Liver (tissue), 3 donors: Measurements from ENCODE around the gene ITIH1.

Experiments used
- HNF4A ChIP-seq, 2 donors: conservative IDR thresholded peaks; 2 replicates each; pipeline ENCODE4 v1.6.1; 2016; ENCODE audit warnings: antibody characterized with exemption in 2 of 2, mild to moderate bottlenecking in 2 of 2
- HNF4G ChIP-seq: IDR thresholded peaks from 2 replicates; pipeline ENCODE4 v1.6.1; 2016; ENCODE audit warnings: antibody characterized with exemption
- JUND ChIP-seq, 2 donors: IDR thresholded peaks; 2 replicates each; pipeline ENCODE4 v1.6.1; 2016; ENCODE audit warnings: antibody characterized with exemption in 2 of 2
- RAD21 ChIP-seq, 2 donors: IDR thresholded peaks; 2 replicates each; pipeline ENCODE4 v1.6.1; 2016; ENCODE audit warnings: antibody characterized with exemption in 2 of 2, mild to moderate bottlenecking in 2 of 2
- RXRA ChIP-seq, 2 donors: IDR thresholded peaks; 2 replicates each; pipeline ENCODE4 v1.6.1; 2017 to 2018; ENCODE audit warnings: antibody characterized with exemption in 2 of 2, mild to moderate bottlenecking in 1 of 2
- TAF1 ChIP-seq: conservative IDR thresholded peaks from 2 replicates; pipeline ENCODE4 v1.6.1; 2016; ENCODE audit warnings: antibody characterized with exemption, mild to moderate bottlenecking
- YY1 ChIP-seq: IDR thresholded peaks from 2 replicates; pipeline ENCODE4 v1.6.1; 2016; ENCODE audit warnings: antibody characterized with exemption, mild to moderate bottlenecking
- TF ChIP-seq, protein P1 (sequence below): fragments of 150-350 bp; IDR thresholded peaks from 2 replicates; pipeline ENCODE4 v1.5.1; 2017; ENCODE audit warnings: improper control_type of control experiment, low read depth, low read length; ENCODE audit not compliant: missing input control
- TF ChIP-seq, protein P2 (sequence below): IDR thresholded peaks from 2 replicates; pipeline ENCODE4 v1.6.1; 2016; ENCODE audit warnings: antibody characterized with exemption
- TF ChIP-seq, protein P3 (sequence below): IDR thresholded peaks from 2 replicates; pipeline ENCODE4 v1.6.1; 2016; ENCODE audit warnings: antibody characterized with exemption
- TF ChIP-seq, protein P4 (sequence below): IDR thresholded peaks from 2 replicates; pipeline ENCODE4 v1.6.1; 2016; ENCODE audit warnings: antibody characterized with exemption
- TF ChIP-seq, protein P5 (sequence below): IDR thresholded peaks from 2 replicates; pipeline ENCODE4 v1.6.1; 2016; ENCODE audit warnings: antibody characterized with exemption, mild to moderate bottlenecking
- donor health status: healthy.
- donor health status: healthy.

DNA sequence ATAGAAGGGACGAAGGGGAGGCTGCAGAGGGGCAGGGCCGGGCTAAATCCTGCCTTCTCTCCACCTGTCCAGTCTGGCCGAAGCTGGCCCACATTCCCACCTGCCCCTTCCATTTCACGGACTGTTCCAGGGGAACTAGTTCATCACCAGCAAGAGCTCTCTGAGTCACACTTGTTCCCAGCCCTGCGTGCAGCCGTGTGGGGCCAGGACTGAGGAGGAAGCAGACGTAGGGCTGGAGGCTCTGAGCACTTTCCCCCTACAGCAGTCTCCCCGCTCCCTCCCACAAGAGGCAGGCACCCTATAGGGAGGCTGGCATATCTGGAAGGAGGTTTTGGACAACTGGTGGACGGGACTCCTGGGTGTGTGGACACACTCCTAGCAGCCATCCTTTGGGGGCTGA is 50.0 kb downstream of the ITIH1 start:
- TF ChIP-seq, protein P1, sequence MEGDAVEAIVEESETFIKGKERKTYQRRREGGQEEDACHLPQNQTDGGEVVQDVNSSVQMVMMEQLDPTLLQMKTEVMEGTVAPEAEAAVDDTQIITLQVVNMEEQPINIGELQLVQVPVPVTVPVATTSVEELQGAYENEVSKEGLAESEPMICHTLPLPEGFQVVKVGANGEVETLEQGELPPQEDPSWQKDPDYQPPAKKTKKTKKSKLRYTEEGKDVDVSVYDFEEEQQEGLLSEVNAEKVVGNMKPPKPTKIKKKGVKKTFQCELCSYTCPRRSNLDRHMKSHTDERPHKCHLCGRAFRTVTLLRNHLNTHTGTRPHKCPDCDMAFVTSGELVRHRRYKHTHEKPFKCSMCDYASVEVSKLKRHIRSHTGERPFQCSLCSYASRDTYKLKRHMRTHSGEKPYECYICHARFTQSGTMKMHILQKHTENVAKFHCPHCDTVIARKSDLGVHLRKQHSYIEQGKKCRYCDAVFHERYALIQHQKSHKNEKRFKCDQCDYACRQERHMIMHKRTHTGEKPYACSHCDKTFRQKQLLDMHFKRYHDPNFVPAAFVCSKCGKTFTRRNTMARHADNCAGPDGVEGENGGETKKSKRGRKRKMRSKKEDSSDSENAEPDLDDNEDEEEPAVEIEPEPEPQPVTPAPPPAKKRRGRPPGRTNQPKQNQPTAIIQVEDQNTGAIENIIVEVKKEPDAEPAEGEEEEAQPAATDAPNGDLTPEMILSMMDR: no peak
- TF ChIP-seq, protein P2, sequence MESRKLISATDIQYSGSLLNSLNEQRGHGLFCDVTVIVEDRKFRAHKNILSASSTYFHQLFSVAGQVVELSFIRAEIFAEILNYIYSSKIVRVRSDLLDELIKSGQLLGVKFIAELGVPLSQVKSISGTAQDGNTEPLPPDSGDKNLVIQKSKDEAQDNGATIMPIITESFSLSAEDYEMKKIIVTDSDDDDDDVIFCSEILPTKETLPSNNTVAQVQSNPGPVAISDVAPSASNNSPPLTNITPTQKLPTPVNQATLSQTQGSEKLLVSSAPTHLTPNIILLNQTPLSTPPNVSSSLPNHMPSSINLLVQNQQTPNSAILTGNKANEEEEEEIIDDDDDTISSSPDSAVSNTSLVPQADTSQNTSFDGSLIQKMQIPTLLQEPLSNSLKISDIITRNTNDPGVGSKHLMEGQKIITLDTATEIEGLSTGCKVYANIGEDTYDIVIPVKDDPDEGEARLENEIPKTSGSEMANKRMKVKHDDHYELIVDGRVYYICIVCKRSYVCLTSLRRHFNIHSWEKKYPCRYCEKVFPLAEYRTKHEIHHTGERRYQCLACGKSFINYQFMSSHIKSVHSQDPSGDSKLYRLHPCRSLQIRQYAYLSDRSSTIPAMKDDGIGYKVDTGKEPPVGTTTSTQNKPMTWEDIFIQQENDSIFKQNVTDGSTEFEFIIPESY: no peak
- TF ChIP-seq TAF1: no peak
- TF ChIP-seq RXRA (IDR thresholded peaks at IDR 0.05): no peak
- TF ChIP-seq RAD21 (IDR thresholded peaks at IDR 0.05): no peak
- TF ChIP-seq, protein P3, sequence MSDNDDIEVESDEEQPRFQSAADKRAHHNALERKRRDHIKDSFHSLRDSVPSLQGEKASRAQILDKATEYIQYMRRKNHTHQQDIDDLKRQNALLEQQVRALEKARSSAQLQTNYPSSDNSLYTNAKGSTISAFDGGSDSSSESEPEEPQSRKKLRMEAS: no peak
- TF ChIP-seq, protein P4, sequence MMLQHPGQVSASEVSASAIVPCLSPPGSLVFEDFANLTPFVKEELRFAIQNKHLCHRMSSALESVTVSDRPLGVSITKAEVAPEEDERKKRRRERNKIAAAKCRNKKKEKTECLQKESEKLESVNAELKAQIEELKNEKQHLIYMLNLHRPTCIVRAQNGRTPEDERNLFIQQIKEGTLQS: no peak
- no peak for TF ChIP-seq HNF4G
- no peak for TF ChIP-seq YY1
- TF ChIP-seq HNF4A (conservative IDR thresholded peaks at IDR 0.05): no peak
- TF ChIP-seq, protein P5, sequence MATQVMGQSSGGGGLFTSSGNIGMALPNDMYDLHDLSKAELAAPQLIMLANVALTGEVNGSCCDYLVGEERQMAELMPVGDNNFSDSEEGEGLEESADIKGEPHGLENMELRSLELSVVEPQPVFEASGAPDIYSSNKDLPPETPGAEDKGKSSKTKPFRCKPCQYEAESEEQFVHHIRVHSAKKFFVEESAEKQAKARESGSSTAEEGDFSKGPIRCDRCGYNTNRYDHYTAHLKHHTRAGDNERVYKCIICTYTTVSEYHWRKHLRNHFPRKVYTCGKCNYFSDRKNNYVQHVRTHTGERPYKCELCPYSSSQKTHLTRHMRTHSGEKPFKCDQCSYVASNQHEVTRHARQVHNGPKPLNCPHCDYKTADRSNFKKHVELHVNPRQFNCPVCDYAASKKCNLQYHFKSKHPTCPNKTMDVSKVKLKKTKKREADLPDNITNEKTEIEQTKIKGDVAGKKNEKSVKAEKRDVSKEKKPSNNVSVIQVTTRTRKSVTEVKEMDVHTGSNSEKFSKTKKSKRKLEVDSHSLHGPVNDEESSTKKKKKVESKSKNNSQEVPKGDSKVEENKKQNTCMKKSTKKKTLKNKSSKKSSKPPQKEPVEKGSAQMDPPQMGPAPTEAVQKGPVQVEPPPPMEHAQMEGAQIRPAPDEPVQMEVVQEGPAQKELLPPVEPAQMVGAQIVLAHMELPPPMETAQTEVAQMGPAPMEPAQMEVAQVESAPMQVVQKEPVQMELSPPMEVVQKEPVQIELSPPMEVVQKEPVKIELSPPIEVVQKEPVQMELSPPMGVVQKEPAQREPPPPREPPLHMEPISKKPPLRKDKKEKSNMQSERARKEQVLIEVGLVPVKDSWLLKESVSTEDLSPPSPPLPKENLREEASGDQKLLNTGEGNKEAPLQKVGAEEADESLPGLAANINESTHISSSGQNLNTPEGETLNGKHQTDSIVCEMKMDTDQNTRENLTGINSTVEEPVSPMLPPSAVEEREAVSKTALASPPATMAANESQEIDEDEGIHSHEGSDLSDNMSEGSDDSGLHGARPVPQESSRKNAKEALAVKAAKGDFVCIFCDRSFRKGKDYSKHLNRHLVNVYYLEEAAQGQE: no peak
- TF ChIP-seq JUND (IDR thresholded peaks at IDR 0.05): no peak
